Right atrium auricular region (tissue), 2 donors: ENCODE measurements around the gene LDLRAD3. TPM values are rescaled to one million over a fixed set of nuclear protein-coding genes. Genes with fewer than 3 reads are reported as not detected.

Source experiments
- DNase-seq: peaks from one replicate; pipeline ENCODE4 v3.0.0-alpha.2; 2019; ENCODE audit warnings: low spot score
- H3K27ac ChIP-seq, 2 donors: fragments of 200-600 bp; sonication (generic); 1 replicate in 1 of 2; 2 replicates in 1 of 2; pipeline ENCODE4 v1.5.1; 2016 to 2019
- H3K27me3 ChIP-seq, 2 donors: fragments of 200-600 bp; sonication (generic); one replicate each; pipeline versions ENCODE4 v1.5.1 to v1.6.0; 2017 to 2019
- H3K36me3 ChIP-seq: fragments of 200-600 bp; sonication (generic); one replicate; pipeline ENCODE4 v1.5.1; 2016
- H3K4me1 ChIP-seq, 2 donors: fragments of 200-600 bp; sonication (generic); one replicate each; pipeline versions ENCODE4 v1.5.1 to v1.6.0; 2017 to 2019
- H3K4me3 ChIP-seq, 2 donors: fragments of 200-600 bp; sonication (generic); 1 replicate in 1 of 2; 2 replicates in 1 of 2; pipeline ENCODE4 v1.5.1; 2017 to 2019; ENCODE audit warnings: mild to moderate bottlenecking in 1 of 2, moderate library complexity in 1 of 2
- H3K9me3 ChIP-seq, 2 donors: fragments of 200-600 bp; sonication (generic); one replicate each; pipeline ENCODE4 v1.5.1; 2019
- CTCF ChIP-seq, 2 donors: fragments of 200-600 bp; sonication (generic); IDR thresholded peaks; one replicate each; pipeline ENCODE4 v1.5.1; 2019; ENCODE audit warnings: antibody characterized with exemption in 2 of 2
- total RNA-seq, 2 donors: library from RNA; depleted of rRNA; stranded (reverse); fragments of >200 nt; gene quantifications; one replicate each; pipeline ENCODE4 v1.1.0, GENCODE V29; 2016

Gene LDLRAD3
- total RNA-seq, 2 donors from 2014 or later: 3.6 to 7.0 TPM

DNA sequence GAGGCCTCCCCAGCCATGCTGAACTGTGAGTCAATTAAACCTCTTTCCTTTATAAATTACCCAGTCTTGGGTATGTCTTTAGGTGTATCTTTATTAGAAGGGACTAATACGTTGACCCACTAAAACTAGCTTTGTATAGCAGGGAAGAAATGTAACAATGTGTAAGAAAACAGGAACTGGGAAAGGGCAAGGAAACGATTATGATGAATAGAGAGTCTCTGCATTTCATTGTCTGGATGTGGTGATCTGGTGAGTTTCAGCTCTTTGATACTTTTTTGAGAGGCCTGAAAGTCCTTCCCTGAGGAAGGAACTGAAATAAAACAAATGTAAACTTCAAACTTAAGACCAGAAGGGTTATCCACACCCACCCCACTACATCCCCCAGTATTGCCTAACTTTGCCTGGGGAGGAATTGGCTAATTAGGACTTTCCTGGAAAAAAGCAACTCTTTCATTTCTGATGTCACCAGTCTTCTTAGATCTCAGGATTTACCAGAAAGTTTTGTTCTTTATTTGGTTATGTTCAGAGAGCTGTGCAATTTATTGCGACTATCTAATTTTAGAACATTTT is 119.0 kb downstream of the LDLRAD3 start:
- Histone ChIP-seq H3K4me1 (no peaks in the 10 kb centered on the region), H3K27me3 (no peaks in the 10 kb centered on the region), H3K27ac (no peak overlapping the region)

DNA sequence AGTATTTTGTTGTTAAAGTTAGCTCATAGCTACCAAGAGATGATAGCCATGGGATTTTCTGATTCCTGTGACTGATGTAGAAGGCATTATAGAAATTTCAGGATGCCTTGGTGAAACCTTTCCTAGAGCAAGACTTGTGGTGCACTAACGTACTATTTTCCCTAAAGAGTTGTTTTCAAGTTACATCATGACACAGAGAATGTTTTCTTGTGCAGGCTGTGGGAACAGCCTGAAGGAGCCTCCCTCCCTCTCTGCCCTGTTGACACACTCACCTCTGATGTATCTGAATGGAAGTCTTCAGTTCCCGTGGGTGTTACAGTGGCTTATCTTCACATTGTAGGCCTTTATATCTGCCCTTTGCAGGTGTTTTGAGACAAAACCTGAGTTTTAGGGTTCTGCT is 121.6 kb downstream of the LDLRAD3 start:
- H3K4me3 ChIP-seq: no peak overlapping the region
- no peak for TF ChIP-seq CTCF (IDR thresholded peaks at IDR 0.05)
- no peaks in the 10 kb centered on the region for H3K36me3 ChIP-seq

More for the DNA sequence above, 119.0 kb downstream of the LDLRAD3 start:
- TF ChIP-seq CTCF (IDR thresholded peaks at IDR 0.05): no peak
- peaks cover 0 to 20% of the 10 kb centered on the region in 2 donors for H3K9me3 ChIP-seq
- DNase-seq: no peak
- H3K36me3 ChIP-seq: no peaks in the 10 kb centered on the region
- H3K4me3 ChIP-seq: no peak overlapping the region

GRCh38 chr11:36066891-36067290 is 123.0 kb downstream of the LDLRAD3 start:
- Histone ChIP-seq H3K36me3 (no peaks in the 10 kb centered on the region), H3K9me3 (peaks cover 0 to 17% of the 10 kb centered on the region in 2 donors), H3K4me1 (no peaks in the 10 kb centered on the region), H3K27me3 (no peaks in the 10 kb centered on the region), H3K4me3 (no peak overlapping the region), H3K27ac (no peak overlapping the region)
- no peak for DNase-seq
- no peak for TF ChIP-seq CTCF (IDR thresholded peaks at IDR 0.05)

More for the DNA sequence above, 121.6 kb downstream of the LDLRAD3 start:
- no peak for DNase-seq
- Histone ChIP-seq H3K4me1 (no peaks in the 10 kb centered on the region), H3K27me3 (no peaks in the 10 kb centered on the region), H3K9me3 (peaks cover 0 to 17% of the 10 kb centered on the region in 2 donors), H3K27ac (no peak overlapping the region)

DNA sequence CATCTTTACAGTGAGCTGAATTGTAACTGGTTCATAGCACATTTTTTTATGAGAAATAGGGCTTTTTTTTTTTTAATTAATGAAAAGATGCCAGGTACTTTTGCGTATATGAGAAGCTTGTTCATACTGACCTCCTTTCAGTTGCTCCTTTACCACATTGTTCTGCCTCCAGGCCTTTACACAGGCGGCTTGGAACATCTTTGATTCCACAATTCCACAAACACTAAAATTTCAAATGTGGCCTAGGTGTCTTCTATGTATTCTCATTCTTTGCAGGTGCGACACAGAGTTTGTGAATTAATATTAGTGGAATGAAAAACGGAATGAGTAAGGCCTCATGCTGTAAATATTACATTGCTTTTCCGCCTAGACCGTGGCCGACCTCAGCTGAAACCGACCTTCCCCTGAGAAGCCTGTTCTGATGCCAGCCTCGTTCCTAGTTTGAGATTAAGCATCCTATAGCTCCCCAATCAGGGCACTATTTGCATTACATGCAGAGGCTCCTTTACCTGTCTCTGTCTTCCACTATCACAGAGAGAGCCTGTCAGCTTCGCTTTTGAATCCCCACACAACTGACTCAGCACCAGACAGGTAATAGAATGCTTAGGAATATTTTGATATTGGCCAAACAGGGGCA is 125.8 kb downstream of the LDLRAD3 start:
- DNase-seq: no peak
- H3K4me3 ChIP-seq: no peak overlapping the region
- no peaks in the 10 kb centered on the region for H3K27me3 ChIP-seq
- peaks cover 0 to 17% of the 10 kb centered on the region in 2 donors for H3K9me3 ChIP-seq
- TF ChIP-seq CTCF (IDR thresholded peaks at IDR 0.05): no peak
- peaks cover 0 to 6% of the 10 kb centered on the region in 2 donors for H3K4me1 ChIP-seq
- H3K36me3 ChIP-seq: no peaks in the 10 kb centered on the region
- no peak overlapping the region for H3K27ac ChIP-seq

- Histone ChIP-seq H3K36me3 (no peaks in the 10 kb centered on the region), H3K4me3 (no peak overlapping the region), H3K27me3 (no peaks in the 10 kb centered on the region), H3K27ac (no peak overlapping the region), H3K4me1 (peaks cover 0 to 6% of the 10 kb centered on the region in 2 donors), H3K9me3 (peaks cover 0 to 17% of the 10 kb centered on the region in 2 donors)
- DNase-seq: no peak
- no peak for TF ChIP-seq CTCF (IDR thresholded peaks at IDR 0.05)
Measured at GRCh38 chr11:36070213-36070953, 126.5 kb downstream of the LDLRAD3 start.
